Endothelial cell of umbilical vein (primary cell): ENCODE results near the gene BPGM.

Experiments used
- CTCF ChIP-seq, 2 donors: IDR thresholded peaks; 1 replicate in 1 of 2; 2 replicates in 1 of 2; pipeline ENCODE4 v1.5.1; 2011; ENCODE audit warnings: low read length in 2 of 2, mild to moderate bottlenecking in 2 of 2, moderate library complexity in 2 of 2, control low read depth in 1 of 2, inconsistent platforms in 1 of 2, low read depth in 1 of 2; ENCODE audit not compliant: insufficient read depth in 1 of 2; ENCODE audit errors: extremely low read depth in 1 of 2
- EZH2 ChIP-seq: IDR thresholded peaks from 2 replicates; pipeline ENCODE4 v1.6.1; 2012; ENCODE audit warnings: borderline replicate concordance, low read depth, mild to moderate bottlenecking, moderate library complexity, low read length, inconsistent platforms; ENCODE audit not compliant: severe bottlenecking
- MAX ChIP-seq: IDR thresholded peaks from 2 replicates; pipeline ENCODE4 v1.6.1; 2011; ENCODE audit not compliant: insufficient read depth, insufficient read length
- POLR2A ChIP-seq: IDR thresholded peaks from 2 replicates; pipeline ENCODE4 v1.6.1; 2012; ENCODE audit warnings: low read depth, mild to moderate bottlenecking, control low read depth, low read length
- POLR2AphosphoS5 ChIP-seq: IDR thresholded peaks from 2 replicates; pipeline ENCODE4 v1.6.1; 2012; ENCODE audit warnings: low read depth, mild to moderate bottlenecking, control low read depth, low read length, moderate library complexity; ENCODE audit not compliant: insufficient read depth

GRCh38 chr7:134602881-134603451 is 43.7 kb upstream of the BPGM start:
- TF ChIP-seq CTCF (IDR thresholded peaks at IDR 0.05; ENCODE audit: extremely low read depth in 1 of 2, insufficient read depth in 1 of 2, low read depth in 1 of 2, low read length in 2 of 2) (no peak), EZH2 (no peak), POLR2AphosphoS5 (no peak), POLR2A (no peak), MAX (no peak)
